ENCODE data around the gene TTC16. TPM values are rescaled to one million over a fixed set of nuclear protein-coding genes. Genes with fewer than 3 reads are reported as not detected.

Gene TTC16
- total RNA-seq, 1 donor = under 0.01 TPM

GRCh38 chr9:127730262-127730661 lies 14.4 kb downstream of the TTC16 start:
- Histone ChIP-seq H3K36me3 (ENCODE audit: insufficient read depth, low read length) (peaks cover 6% of the 10 kb centered on the region), H3K27me3 (ENCODE audit: insufficient read depth, low read length) (no peaks in the 10 kb centered on the region), H2AFZ (ENCODE audit: low read length) (no peak overlapping the region), H3K27ac (ENCODE audit: low read depth, low read length) (no peak overlapping the region), H3K4me2 (ENCODE audit: insufficient read depth, low read length) (no peak overlapping the region), H3K9me3 (ENCODE audit: low read depth, low read length) (no peaks in the 10 kb centered on the region), H3K4me3 (ENCODE audit: insufficient read depth, low read length) (no peak overlapping the region), H4K20me1 (ENCODE audit: insufficient read depth, low read length) (no peaks in the 10 kb centered on the region), H3K4me1 (ENCODE audit: insufficient read depth, low read length) (peaks cover 6% of the 10 kb centered on the region), H3K79me2 (ENCODE audit: insufficient read depth, low read length) (peaks cover 4% of the 10 kb centered on the region)
- no peak for DNase-seq (ENCODE audit: insufficient read length, low spot score, missing footprints)
- TF ChIP-seq CTCF (IDR thresholded peaks at IDR 0.05; ENCODE audit: extremely low read depth, low read depth, low read length) = no peak

- Histone ChIP-seq H3K36me3 (ENCODE audit: insufficient read depth, low read length) (peaks cover 6% of the 10 kb centered on the region), H3K9me3 (ENCODE audit: low read depth, low read length) (no peaks in the 10 kb centered on the region), H2AFZ (ENCODE audit: low read length) (no peak overlapping the region), H3K79me2 (ENCODE audit: insufficient read depth, low read length) (peaks cover 4% of the 10 kb centered on the region), H3K27me3 (ENCODE audit: insufficient read depth, low read length) (no peaks in the 10 kb centered on the region), H3K4me1 (ENCODE audit: insufficient read depth, low read length) (peaks cover 10% of the 10 kb centered on the region), H3K27ac (ENCODE audit: low read depth, low read length) (no peak overlapping the region), H4K20me1 (ENCODE audit: insufficient read depth, low read length) (no peaks in the 10 kb centered on the region), H3K4me3 (ENCODE audit: insufficient read depth, low read length) (no peak overlapping the region), H3K4me2 (ENCODE audit: insufficient read depth, low read length) (no peak overlapping the region)
- TF ChIP-seq CTCF (IDR thresholded peaks at IDR 0.05; ENCODE audit: extremely low read depth, low read depth, low read length) = no peak
- no peak for DNase-seq (ENCODE audit: insufficient read length, low spot score, missing footprints)
These were observed 15.0 kb downstream of the TTC16 start for GRCh38 chr9:127730799-127731410.

- Histone ChIP-seq H3K9me3 (ENCODE audit: low read depth, low read length) (no peaks in the 10 kb centered on the region), H4K20me1 (ENCODE audit: insufficient read depth, low read length) (no peaks in the 10 kb centered on the region), H2AFZ (ENCODE audit: low read length) (no peak overlapping the region), H3K4me2 (ENCODE audit: insufficient read depth, low read length) (no peak overlapping the region), H3K36me3 (ENCODE audit: insufficient read depth, low read length) (peaks cover 6% of the 10 kb centered on the region), H3K27ac (ENCODE audit: low read depth, low read length) (no peak overlapping the region), H3K27me3 (ENCODE audit: insufficient read depth, low read length) (no peaks in the 10 kb centered on the region), H3K4me1 (ENCODE audit: insufficient read depth, low read length) (peaks cover 10% of the 10 kb centered on the region), H3K79me2 (ENCODE audit: insufficient read depth, low read length) (peaks cover 4% of the 10 kb centered on the region), H3K4me3 (ENCODE audit: insufficient read depth, low read length) (no peak overlapping the region)
- no peak for TF ChIP-seq CTCF (IDR thresholded peaks at IDR 0.05; ENCODE audit: extremely low read depth, low read depth, low read length)
- DNase-seq (ENCODE audit: insufficient read length, low spot score, missing footprints) = no peak
These were observed 16.1 kb downstream of the TTC16 start for GRCh38 chr9:127731938-127732337.

- H3K4me3 ChIP-seq (ENCODE audit: insufficient read depth, low read length) = no peak overlapping the region
- peaks cover 4% of the 10 kb centered on the region for H3K79me2 ChIP-seq (ENCODE audit: insufficient read depth, low read length)
- peaks cover 10% of the 10 kb centered on the region for H3K4me1 ChIP-seq (ENCODE audit: insufficient read depth, low read length)
- H3K36me3 ChIP-seq (ENCODE audit: insufficient read depth, low read length) = peaks cover 6% of the 10 kb centered on the region
- no peak overlapping the region for H3K27ac ChIP-seq (ENCODE audit: low read depth, low read length)
- DNase-seq (ENCODE audit: insufficient read length, low spot score, missing footprints) = no peak
- H2AFZ ChIP-seq (ENCODE audit: low read length) = no peak overlapping the region
- H4K20me1 ChIP-seq (ENCODE audit: insufficient read depth, low read length) = no peaks in the 10 kb centered on the region
- H3K27me3 ChIP-seq (ENCODE audit: insufficient read depth, low read length) = no peaks in the 10 kb centered on the region
- H3K9me3 ChIP-seq (ENCODE audit: low read depth, low read length) = no peaks in the 10 kb centered on the region
- no peak for TF ChIP-seq CTCF (IDR thresholded peaks at IDR 0.05; ENCODE audit: extremely low read depth, low read depth, low read length)
- no peak overlapping the region for H3K4me2 ChIP-seq (ENCODE audit: insufficient read depth, low read length)
These were observed 16.6 kb downstream of the TTC16 start for GRCh38 chr9:127732444-127732843.

All from osteoblast (primary cell).